WI38 (cell line): ENCODE measurements around the gene BCAP29.

ENCODE experiments used
- H3K4me3 ChIP-seq: 2 replicates; pipeline ENCODE4 v1.5.1; 2011; ENCODE audit warnings: low read depth, mild to moderate bottlenecking, control low read depth, low read length
- CTCF ChIP-seq: IDR thresholded peaks from 2 replicates; pipeline ENCODE4 v1.5.1; 2012; ENCODE audit warnings: low read depth, mild to moderate bottlenecking, control low read depth, low read length

The BCAP29 gene

GRCh38 chr7:107596881-107597581 lies 17.0 kb downstream of the BCAP29 start:
- TF ChIP-seq CTCF = no peak

GRCh38 chr7:107597582-107597916 lies 17.5 kb downstream of the BCAP29 start:
- no peak for TF ChIP-seq CTCF
- no peak overlapping the region for H3K4me3 ChIP-seq

More at GRCh38 chr7:107596881-107597581, 17.0 kb downstream of the BCAP29 start:
- no peak overlapping the region for H3K4me3 ChIP-seq

- H3K4me3 ChIP-seq = no peak overlapping the region
- TF ChIP-seq CTCF = no peak
These were observed 17.9 kb downstream of the BCAP29 start for GRCh38 chr7:107597953-107598352.

GRCh38 chr7:107599262-107599661 lies 19.2 kb downstream of the BCAP29 start:
- no peak for TF ChIP-seq CTCF
- no peak overlapping the region for H3K4me3 ChIP-seq

GRCh38 chr7:107600816-107601215 lies 20.8 kb downstream of the BCAP29 start:
- H3K4me3 ChIP-seq = no peak overlapping the region
- TF ChIP-seq CTCF = no peak

GRCh38 chr7:107605218-107605815 lies 25.3 kb downstream of the BCAP29 start:
- TF ChIP-seq CTCF = no peak
- H3K4me3 ChIP-seq = no peak overlapping the region

GRCh38 chr7:107606303-107606702 lies 26.3 kb downstream of the BCAP29 start:
- H3K4me3 ChIP-seq = no peak overlapping the region
- TF ChIP-seq CTCF = no peak
